Measurements from ENCODE around the gene PDE11A.

Gene PDE11A

DNA sequence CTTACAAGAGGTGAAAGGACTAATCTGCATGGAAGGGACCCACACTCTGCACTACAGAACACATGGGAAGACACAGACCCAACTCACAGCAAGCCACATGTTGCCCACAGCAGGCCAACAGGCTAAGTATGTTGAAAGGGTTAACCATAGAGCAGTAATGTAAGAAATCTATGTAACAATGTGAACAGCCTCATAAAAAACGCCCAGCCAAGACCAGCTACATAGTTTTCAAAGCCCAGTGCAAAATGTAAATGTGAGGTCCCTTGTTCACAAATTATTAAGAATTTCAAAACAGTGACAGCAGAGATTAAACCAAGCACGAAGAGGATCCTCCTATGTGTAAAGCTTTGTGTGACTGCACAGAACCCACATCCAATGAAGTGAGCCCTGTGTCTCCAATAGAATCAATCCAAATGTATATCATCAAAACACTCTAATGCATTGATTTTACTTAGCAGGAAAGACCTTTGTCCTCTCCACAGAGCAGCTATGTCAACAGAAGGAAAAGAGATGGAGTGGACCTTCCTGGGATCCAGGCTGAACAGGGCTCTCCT, 469.9 kb downstream of the PDE11A start:
- no peak for TF ChIP-seq PPARA (CRISPR knock-in tag; IDR thresholded peaks at IDR 0.05; ENCODE audit: borderline replicate concordance)
- TF ChIP-seq BACH2 (CRISPR knock-in tag; IDR thresholded peaks at IDR 0.05; ENCODE audit: borderline replicate concordance) = no peak
- no peak for TF ChIP-seq TOX (CRISPR knock-in tag; IDR thresholded peaks at IDR 0.05; ENCODE audit: borderline replicate concordance)
- TF ChIP-seq ZFP30 (CRISPR knock-in tag; IDR thresholded peaks at IDR 0.05) = no peak
- TF ChIP-seq ZNF70 (CRISPR knock-in tag; IDR thresholded peaks at IDR 0.05) = no peak
- TF ChIP-seq ZNF8 (CRISPR knock-in tag; IDR thresholded peaks at IDR 0.05) = no peak
- no peak for TF ChIP-seq TCF4 (CRISPR knock-in tag; IDR thresholded peaks at IDR 0.05; ENCODE audit: borderline replicate concordance)
- ATAC-seq = no peak

DNA sequence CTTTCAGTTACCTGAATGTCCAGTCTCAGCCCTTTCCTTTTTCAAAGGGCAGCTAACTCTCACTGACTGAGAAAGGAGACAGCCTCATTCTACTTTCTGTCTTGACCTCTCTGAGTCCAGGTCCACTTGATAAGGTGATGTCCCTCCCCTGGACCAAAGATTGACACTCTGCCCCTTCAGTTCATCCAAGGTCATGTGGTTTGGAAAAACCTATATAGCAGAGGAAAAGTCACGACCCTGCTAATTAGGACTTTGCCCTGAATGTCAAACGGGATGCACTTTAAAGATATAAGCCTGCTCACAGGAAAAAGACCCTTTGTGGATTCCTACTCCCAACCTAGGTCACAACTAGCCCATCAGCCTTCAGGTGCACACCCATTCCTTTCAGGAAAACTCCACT, 471.7 kb downstream of the PDE11A start:
- ATAC-seq = no peak
- no peak for TF ChIP-seq ISL1 (CRISPR knock-in tag; IDR thresholded peaks at IDR 0.05)
- TF ChIP-seq, protein P1, sequence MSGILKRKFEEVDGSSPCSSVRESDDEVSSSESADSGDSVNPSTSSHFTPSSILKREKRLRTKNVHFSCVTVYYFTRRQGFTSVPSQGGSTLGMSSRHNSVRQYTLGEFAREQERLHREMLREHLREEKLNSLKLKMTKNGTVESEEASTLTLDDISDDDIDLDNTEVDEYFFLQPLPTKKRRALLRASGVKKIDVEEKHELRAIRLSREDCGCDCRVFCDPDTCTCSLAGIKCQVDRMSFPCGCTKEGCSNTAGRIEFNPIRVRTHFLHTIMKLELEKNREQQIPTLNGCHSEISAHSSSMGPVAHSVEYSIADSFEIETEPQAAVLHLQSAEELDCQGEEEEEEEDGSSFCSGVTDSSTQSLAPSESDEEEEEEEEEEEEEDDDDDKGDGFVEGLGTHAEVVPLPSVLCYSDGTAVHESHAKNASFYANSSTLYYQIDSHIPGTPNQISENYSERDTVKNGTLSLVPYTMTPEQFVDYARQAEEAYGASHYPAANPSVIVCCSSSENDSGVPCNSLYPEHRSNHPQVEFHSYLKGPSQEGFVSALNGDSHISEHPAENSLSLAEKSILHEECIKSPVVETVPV (CRISPR knock-in tag; IDR thresholded peaks at IDR 0.05) = no peak
- no peak for TF ChIP-seq ESRRG (CRISPR knock-in tag; IDR thresholded peaks at IDR 0.05)
- TF ChIP-seq POU6F1 (CRISPR knock-in tag; IDR thresholded peaks at IDR 0.05; ENCODE audit: borderline replicate concordance, low read depth) = no peak
- no peak for TF ChIP-seq SNAI2 (CRISPR knock-in tag; IDR thresholded peaks at IDR 0.05)
- TF ChIP-seq TCF4 (CRISPR knock-in tag; IDR thresholded peaks at IDR 0.05; ENCODE audit: borderline replicate concordance) = no peak
- TF ChIP-seq RARB (CRISPR knock-in tag; IDR thresholded peaks at IDR 0.05) = no peak
- TF ChIP-seq ZFP30 (CRISPR knock-in tag; IDR thresholded peaks at IDR 0.05) = no peak
- no peak for TF ChIP-seq CREB5 (CRISPR knock-in tag; IDR thresholded peaks at IDR 0.05; ENCODE audit: low read depth)
- no peak for TF ChIP-seq OSR1 (CRISPR knock-in tag; IDR thresholded peaks at IDR 0.05)
- TF ChIP-seq, protein P2, sequence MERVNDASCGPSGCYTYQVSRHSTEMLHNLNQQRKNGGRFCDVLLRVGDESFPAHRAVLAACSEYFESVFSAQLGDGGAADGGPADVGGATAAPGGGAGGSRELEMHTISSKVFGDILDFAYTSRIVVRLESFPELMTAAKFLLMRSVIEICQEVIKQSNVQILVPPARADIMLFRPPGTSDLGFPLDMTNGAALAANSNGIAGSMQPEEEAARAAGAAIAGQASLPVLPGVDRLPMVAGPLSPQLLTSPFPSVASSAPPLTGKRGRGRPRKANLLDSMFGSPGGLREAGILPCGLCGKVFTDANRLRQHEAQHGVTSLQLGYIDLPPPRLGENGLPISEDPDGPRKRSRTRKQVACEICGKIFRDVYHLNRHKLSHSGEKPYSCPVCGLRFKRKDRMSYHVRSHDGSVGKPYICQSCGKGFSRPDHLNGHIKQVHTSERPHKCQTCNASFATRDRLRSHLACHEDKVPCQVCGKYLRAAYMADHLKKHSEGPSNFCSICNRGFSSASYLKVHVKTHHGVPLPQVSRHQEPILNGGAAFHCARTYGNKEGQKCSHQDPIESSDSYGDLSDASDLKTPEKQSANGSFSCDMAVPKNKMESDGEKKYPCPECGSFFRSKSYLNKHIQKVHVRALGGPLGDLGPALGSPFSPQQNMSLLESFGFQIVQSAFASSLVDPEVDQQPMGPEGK (CRISPR knock-in tag; IDR thresholded peaks at IDR 0.05; ENCODE audit: borderline replicate concordance) = no peak
- no peak for TF ChIP-seq ZFP3 (CRISPR knock-in tag; IDR thresholded peaks at IDR 0.05)
- no peak for TF ChIP-seq ARNTL (CRISPR knock-in tag; IDR thresholded peaks at IDR 0.05; ENCODE audit: borderline replicate concordance, low read depth)
- no peak for TF ChIP-seq ZNF70 (CRISPR knock-in tag; IDR thresholded peaks at IDR 0.05)

GRCh38 chr2:177599956-177600355, 472.6 kb downstream of the PDE11A start:
- TF ChIP-seq POU6F1 (CRISPR knock-in tag; IDR thresholded peaks at IDR 0.05; ENCODE audit: borderline replicate concordance, low read depth) = no peak
- TF ChIP-seq PPARA (CRISPR knock-in tag; IDR thresholded peaks at IDR 0.05; ENCODE audit: borderline replicate concordance) = no peak
- TF ChIP-seq SNAI2 (CRISPR knock-in tag; IDR thresholded peaks at IDR 0.05) = no peak
- TF ChIP-seq, protein P1 (CRISPR knock-in tag; IDR thresholded peaks at IDR 0.05) = no peak
- no peak for TF ChIP-seq ARNTL (CRISPR knock-in tag; IDR thresholded peaks at IDR 0.05; ENCODE audit: borderline replicate concordance, low read depth)
- TF ChIP-seq ZNF70 (CRISPR knock-in tag; IDR thresholded peaks at IDR 0.05) = no peak
- no peak for TF ChIP-seq ZC3H10 (CRISPR knock-in tag; IDR thresholded peaks at IDR 0.05)
- no peak for ATAC-seq
